BJ (cell line): ENCODE data around the gene PTPRE. TPM values are rescaled to one million over a fixed set of nuclear protein-coding genes. Genes with fewer than 3 reads are reported as not detected.

Experiments used
- CTCF ChIA-PET: fragments of 350-600 bp; formaldehyde crosslinking; extraction: SDS; loops from one replicate; lab custom pipeline; 2021; ENCODE audit warnings: antibody characterized with exemption, inconsistent platforms; lab: Yijun Ruan, JAX
- POLR2A ChIA-PET: fragments of 300-600 bp; sonication (Branson Sonifier 250); formaldehyde crosslinking; extraction: SDS; loops from one replicate; lab custom pipeline; 2021; ENCODE audit warnings: antibody characterized with exemption; lab: Charles Lee
- DNase-seq: peaks from one replicate; pipeline ENCODE4 v3.0.0-alpha.2; 2011; ENCODE audit warnings: low read depth
- H3K27me3 ChIP-seq: 2 replicates; pipeline ENCODE4 v1.6.0; 2011; ENCODE audit warnings: low read length; ENCODE audit not compliant: control insufficient read depth, insufficient read depth
- H3K36me3 ChIP-seq: 2 replicates; pipeline ENCODE4 v1.5.1; 2011; ENCODE audit warnings: low read length; ENCODE audit not compliant: control insufficient read depth, insufficient read depth
- H3K4me3 ChIP-seq: 2 replicates; pipeline ENCODE4 v1.5.1; 2011; ENCODE audit warnings: low read depth, mild to moderate bottlenecking, control low read depth, low read length
- CTCF ChIP-seq: IDR thresholded peaks from 2 replicates; pipeline ENCODE4 v1.5.1; 2011; ENCODE audit warnings: low read depth, mild to moderate bottlenecking, control low read depth, inconsistent platforms, low read length, moderate library complexity; ENCODE audit not compliant: insufficient read depth
- polyA plus RNA-seq: library from polyadenylated mRNA; depleted of rRNA; stranded (reverse); fragments of >200 nt; gene quantifications from 2 replicates; pipeline ENCODE4 v1.2.3, GENCODE V29; 2011

The PTPRE gene
- polyA plus RNA-seq, 1 experiment: 0.09 TPM

DNA sequence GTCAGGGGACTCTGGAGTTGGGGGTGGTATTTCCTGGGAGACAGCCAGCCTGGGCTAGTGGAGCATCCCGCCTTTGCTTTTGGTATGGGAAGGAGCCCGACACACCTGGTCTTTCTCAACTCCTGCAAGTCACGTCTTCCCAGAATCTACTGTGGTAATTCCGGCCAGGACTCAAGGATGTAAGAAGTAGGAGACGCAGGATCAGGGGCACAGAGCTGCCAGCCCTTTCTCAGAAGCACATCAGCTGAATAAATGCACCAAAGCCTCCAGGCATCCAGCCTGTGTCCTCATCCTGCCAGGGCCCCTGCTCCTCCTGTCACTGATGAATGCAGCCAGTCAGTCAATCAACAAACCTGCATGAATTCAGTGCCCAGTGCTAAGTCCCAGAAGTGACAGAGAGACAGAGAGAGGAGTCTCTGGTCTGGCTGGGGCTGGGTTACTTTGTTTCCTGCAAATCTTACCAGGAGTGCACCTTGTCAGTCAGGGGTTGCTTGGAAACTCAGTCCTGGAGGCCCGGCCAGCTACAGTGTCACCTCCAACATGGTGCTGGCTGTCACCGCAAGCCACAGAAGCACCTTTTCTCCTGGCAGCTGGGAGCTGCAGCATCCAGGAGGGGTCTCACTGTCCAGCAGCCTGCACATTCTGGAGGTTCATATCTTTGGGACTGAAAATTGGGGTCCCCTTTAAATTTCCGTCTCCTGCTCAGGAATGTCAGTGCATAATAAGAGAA is 101.8 kb downstream of the PTPRE start:
- no peak for TF ChIP-seq CTCF
- Histone ChIP-seq H3K27me3 (no peaks in the 10 kb centered on the region; the same call in 1 of the 2 replicates), H3K36me3 (no peaks in the 10 kb centered on the region), H3K4me3 (no peak overlapping the region)
- ChIA-PET CTCF (interaction anchor here (0.7 to 6.2 kb wide), 5 partner anchors 27 to 444 kb away, joined by 3 to 100 read pairs (median 8); partner anchors contain the start of gene PTPRE), POLR2A (no interaction called here)
- no peak for DNase-seq

DNA sequence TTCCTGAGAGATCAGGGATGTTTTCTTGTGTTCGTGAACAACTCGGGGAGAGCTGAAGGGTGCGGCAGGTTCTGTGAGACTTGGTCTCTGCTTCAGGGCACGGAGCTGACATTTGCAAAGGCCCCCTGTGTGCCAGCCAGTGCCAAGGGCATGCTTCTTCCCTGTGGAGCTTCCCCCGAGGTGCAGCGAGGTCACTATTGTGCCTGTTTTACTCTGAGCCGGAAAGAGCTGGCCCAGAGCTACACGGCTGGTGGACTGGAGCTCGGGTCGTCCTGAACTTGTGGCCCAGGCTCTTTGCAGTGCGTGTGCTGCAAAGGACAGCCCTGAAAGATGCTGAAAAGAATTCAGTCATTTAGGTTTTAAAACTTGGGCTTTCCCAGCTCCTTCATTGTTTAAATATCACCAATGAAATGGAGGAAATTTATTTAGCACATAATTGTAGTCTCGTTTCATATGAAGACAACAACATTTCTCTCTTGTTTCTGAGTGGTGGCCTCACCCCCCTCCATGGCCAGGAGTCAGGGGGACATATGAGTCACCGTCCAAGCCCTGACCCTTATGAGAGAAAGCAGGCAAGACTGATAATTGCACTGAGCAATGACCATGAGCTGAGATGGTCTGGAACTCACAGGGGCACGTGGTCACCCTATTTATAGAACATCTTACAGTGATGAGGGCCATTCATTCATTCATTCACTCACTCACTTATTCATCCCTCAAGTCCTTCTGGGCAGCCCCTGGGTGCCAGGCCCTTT is 102.6 kb downstream of the PTPRE start:
- no peak for DNase-seq

DNA sequence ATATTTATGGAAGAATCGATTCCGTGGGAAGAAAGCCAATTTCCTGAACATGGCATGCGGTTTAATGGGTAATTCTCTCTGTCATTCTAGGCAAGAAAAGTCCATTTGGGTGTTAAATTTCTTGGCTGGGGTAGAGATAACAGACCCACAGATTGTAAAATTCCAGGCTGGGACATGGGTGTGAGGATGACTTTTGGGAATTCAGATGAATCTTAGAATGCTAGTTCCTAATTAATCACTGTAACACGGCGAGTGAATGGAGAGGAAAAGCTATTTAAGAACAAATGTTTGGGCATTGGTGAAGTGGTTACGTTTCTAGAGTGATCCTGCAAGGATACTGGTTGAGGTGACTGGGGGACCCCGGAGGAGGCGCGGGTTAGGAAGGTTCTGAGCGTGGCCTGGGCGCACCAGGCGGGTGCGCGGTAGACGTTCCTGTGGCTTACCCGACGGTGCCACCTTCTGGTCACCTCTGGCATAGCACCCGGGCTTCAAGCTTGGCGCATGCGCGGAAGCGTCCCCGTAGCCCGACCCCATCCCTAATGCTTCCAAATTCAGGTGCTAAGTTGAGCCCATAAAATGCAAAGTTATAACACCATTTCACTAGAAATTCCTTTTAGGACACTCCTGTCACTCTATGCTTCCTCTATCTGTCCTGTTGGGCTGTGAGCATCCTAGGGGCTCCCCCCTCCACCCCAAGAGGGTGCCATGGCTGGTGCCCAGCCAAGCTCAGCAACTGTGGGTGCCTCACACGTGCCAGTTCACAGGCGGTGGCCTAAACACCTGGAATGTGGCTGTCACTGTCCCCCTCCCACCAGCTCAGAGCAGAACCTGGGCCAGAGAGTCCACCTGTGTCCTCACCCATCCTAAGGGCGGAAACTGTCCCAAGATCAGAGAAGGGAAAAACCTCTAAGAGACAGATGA is 104.4 kb downstream of the PTPRE start:
- H3K4me3 ChIP-seq: no peak overlapping the region

More for the DNA sequence above, 102.6 kb downstream of the PTPRE start:
- ChIA-PET POLR2A (no interaction called here), CTCF (interaction anchor here (0.7 to 6.2 kb wide), 7 partner anchors 16 to 445 kb away, joined by 3 to 100 read pairs (median 8); partner anchors contain the start of gene PTPRE)
- no peak for TF ChIP-seq CTCF
- H3K36me3 ChIP-seq: no peaks in the 10 kb centered on the region
- H3K27me3 ChIP-seq: no peaks in the 10 kb centered on the region; the same call in 1 of the 2 replicates
- H3K4me3 ChIP-seq: no peak overlapping the region

GRCh38 chr10:128013626-128014025 is 106.7 kb downstream of the PTPRE start:
- CTCF ChIA-PET: no interaction called here
- Histone ChIP-seq H3K4me3 (no peak overlapping the region), H3K27me3 (no peaks in the 10 kb centered on the region), H3K36me3 (no peaks in the 10 kb centered on the region)
- POLR2A ChIA-PET: no interaction called here
- no peak for TF ChIP-seq CTCF
- DNase-seq: no peak

More for the DNA sequence above, 104.4 kb downstream of the PTPRE start:
- DNase-seq: no peak
- Histone ChIP-seq H3K27me3 (no peaks in the 10 kb centered on the region; the same call in 1 of the 2 replicates), H3K36me3 (no peaks in the 10 kb centered on the region)
- ChIA-PET CTCF (interaction anchor here (0.5 to 6.2 kb wide), 22 partner anchors 9 to 1139 kb away, joined by 3 to 100 read pairs (median 4); partner anchors contain the start of gene PTPRE), POLR2A (no interaction called here)
- TF ChIP-seq CTCF: peak; percentile 98
